HCT116 (cell line): ENCODE data around the gene POFUT1. TPM values are rescaled to one million over a fixed set of nuclear protein-coding genes. Genes with fewer than 3 reads are reported as not detected.

Experiments
- ATAC-seq: fragments of 200-7000 bp; cut with Tn5 transposase; 2 replicates; pipeline ENCODE4 v1.9.1; 2020; ENCODE audit warnings: mild to moderate bottlenecking, moderate library complexity
- BruUV-seq: library from RNA; stranded (reverse); fragments of 400-500 nt; replicated peaks from 2 replicates; lab custom pipeline; 2021; lab: Mats Ljungman, UMichigan
- CTCF ChIA-PET: fragments of 300-600 bp; sonication (Branson Sonifier 250); formaldehyde crosslinking; loops from one replicate; lab custom pipeline; 2021; ENCODE audit warnings: antibody characterized with exemption; lab: Charles Lee
- POLR2A ChIA-PET: fragments of 300-600, 350-600 bp; sonication (Branson Sonifier 250); formaldehyde crosslinking; loops from one replicate; lab custom pipeline; 2021; ENCODE audit warnings: antibody characterized with exemption; lab: Charles Lee
- RAD21 ChIA-PET, 2 experiments: fragments of 300-600 bp; sonication (Branson Sonifier 250); formaldehyde crosslinking; loops; one replicate each; lab custom pipeline; 2023; ENCODE audit warnings: low total read pairs in 2 of 2; ENCODE audit not compliant: uncharacterized antibody in 2 of 2, unreplicated experiment in 2 of 2, low non-redundant PET in 1 of 2; lab: Charles Lee
- DNase-seq: peaks from one replicate; pipeline ENCODE4 v3.0.0-alpha.2; 2010; ENCODE audit warnings: low read depth, low spot score
- H2AFZ ChIP-seq: fragments of 200-600 bp; shearing (Covaris generic), sonication (generic); 2 replicates; pipeline ENCODE4 v1.6.1; 2017; ENCODE audit warnings: low read depth, mixed run types, mixed read lengths, antibody characterized with exemption, low read length; ENCODE audit not compliant: poor library complexity, severe bottlenecking
- H3K27ac ChIP-seq: 2 replicates; pipeline ENCODE4 v1.5.1; 2012; ENCODE audit warnings: low read depth, low read length
- H3K27me3 ChIP-seq: fragments of 200-600 bp; sonication (generic); 2 replicates; pipeline ENCODE4 v1.6.1; 2016; ENCODE audit warnings: mixed run types, low read length, mixed read lengths; ENCODE audit not compliant: insufficient read depth
- H3K36me3 ChIP-seq, 2 experiments: fragments of 200-500 bp in 1 of 2; fragments of 200-600 bp in 1 of 2; sonication (Bioruptor generic) in 1 of 2; sonication (generic) in 1 of 2; 2 replicates each; pipeline versions ENCODE4 v1.5.1 to v1.6.1; 2014 to 2016; ENCODE audit warnings: low read length in 2 of 2, inconsistent platforms in 1 of 2, mixed read lengths in 1 of 2, mixed run types in 1 of 2; ENCODE audit not compliant: insufficient read depth in 2 of 2, control insufficient read depth in 1 of 2
- H3K4me1 ChIP-seq, 2 experiments: fragments of 200-600 bp in 1 of 2; sonication (generic) in 1 of 2; 2 replicates each; pipeline versions ENCODE4 v1.5.1 to v1.6.1; 2012 to 2017; ENCODE audit warnings: low read length in 2 of 2, inconsistent platforms in 1 of 2, mild to moderate bottlenecking in 1 of 2, mixed read lengths in 1 of 2, mixed run types in 1 of 2, moderate library complexity in 1 of 2; ENCODE audit not compliant: insufficient read depth in 2 of 2, control insufficient read depth in 1 of 2
- H3K4me2 ChIP-seq: fragments of 200-600 bp; sonication (generic); 2 replicates; pipeline ENCODE4 v1.6.1; 2017; ENCODE audit warnings: mixed run types, low read length, mixed read lengths
- H3K4me3 ChIP-seq, 2 experiments: fragments of 200-600 bp in 1 of 2; sonication (generic) in 1 of 2; replicated peaks in 1 of 2; 2 replicates each; pipeline ENCODE4 v1.5.1; 2011 to 2016; ENCODE audit warnings: low read length in 2 of 2, control low read depth in 1 of 2, low read depth in 1 of 2, mild to moderate bottlenecking in 1 of 2, mixed read lengths in 1 of 2, mixed run types in 1 of 2
- H3K79me2 ChIP-seq: fragments of 200-600 bp; sonication (generic); 2 replicates; pipeline ENCODE4 v1.6.1; 2017; ENCODE audit warnings: mild to moderate bottlenecking, mixed run types, low read length, moderate library complexity, mixed read lengths; ENCODE audit not compliant: insufficient read depth
- H3K9ac ChIP-seq: fragments of 200-600 bp; sonication (generic); 2 replicates; pipeline ENCODE4 v1.6.1; 2016; ENCODE audit warnings: low read length, mixed read lengths
- H3K9me2 ChIP-seq: fragments of 200-600 bp; sonication (generic), shearing (Covaris generic); 2 replicates; pipeline ENCODE4 v1.6.1; 2017; ENCODE audit warnings: mixed run types, mild to moderate bottlenecking, moderate library complexity; ENCODE audit not compliant: insufficient read depth
- H3K9me3 ChIP-seq, 2 experiments: fragments of 200-500 bp in 1 of 2; fragments of 200-600 bp in 1 of 2; sonication (Bioruptor generic) in 1 of 2; sonication (generic) in 1 of 2; 2 replicates each; pipeline ENCODE4 v1.6.1; 2014 to 2017; ENCODE audit warnings: low read length in 2 of 2, mixed read lengths in 2 of 2, inconsistent platforms in 1 of 2, low read depth in 1 of 2, mild to moderate bottlenecking in 1 of 2, mixed run types in 1 of 2, moderate library complexity in 1 of 2; ENCODE audit not compliant: control insufficient read depth in 1 of 2, insufficient read depth in 1 of 2
- H4K20me1 ChIP-seq: fragments of 200-600 bp; sonication (generic), shearing (Covaris generic); 2 replicates; pipeline ENCODE4 v1.6.1; 2017; ENCODE audit warnings: mixed run types, mild to moderate bottlenecking, moderate library complexity; ENCODE audit not compliant: insufficient read depth
- CEBPB ChIP-seq: IDR thresholded peaks from 2 replicates; pipeline ENCODE4 v1.6.1; 2012; ENCODE audit warnings: low read depth
- EGR1 ChIP-seq: IDR thresholded peaks from 2 replicates; pipeline ENCODE4 v1.6.1; 2012; ENCODE audit warnings: low read depth
- EZH2 ChIP-seq: fragments of 200-600 bp; sonication (generic); IDR thresholded peaks from 2 replicates; pipeline ENCODE4 v1.6.1; 2017; ENCODE audit warnings: antibody characterized with exemption, mixed run types
- EZH2phosphoT487 ChIP-seq: fragments of 200-600 bp; IDR thresholded peaks from 2 replicates; pipeline ENCODE4 v1.6.1; 2018; ENCODE audit warnings: antibody characterized with exemption, borderline replicate concordance
- FOSL1 ChIP-seq: IDR thresholded peaks from 2 replicates; pipeline ENCODE4 v1.6.1; 2012; ENCODE audit warnings: low read depth
- JUND ChIP-seq: IDR thresholded peaks from 2 replicates; pipeline ENCODE4 v1.6.1; 2012
- POLR2A ChIP-seq: IDR thresholded peaks from 2 replicates; pipeline ENCODE4 v1.7.0; 2011; ENCODE audit warnings: borderline replicate concordance; ENCODE audit not compliant: insufficient read depth, insufficient read length; ENCODE audit errors: extremely low read depth
- RAD21 ChIP-seq: IDR thresholded peaks from 2 replicates; pipeline ENCODE4 v1.6.1; 2012; ENCODE audit warnings: low read depth, mild to moderate bottlenecking
- SP1 ChIP-seq: IDR thresholded peaks from 2 replicates; pipeline ENCODE4 v1.6.1; 2012; ENCODE audit warnings: low read depth
- SRF ChIP-seq: IDR thresholded peaks from 2 replicates; pipeline ENCODE4 v1.6.1; 2012; ENCODE audit warnings: low read depth
- TCF7L2 ChIP-seq: IDR thresholded peaks from 2 replicates; pipeline ENCODE4 v1.7.0; 2011; ENCODE audit warnings: borderline replicate concordance, inconsistent platforms; ENCODE audit not compliant: insufficient read depth, insufficient read length; ENCODE audit errors: extremely low read depth
- intact Hi-C: fragments of 100-400 bp; cut with micrococcal nuclease; formaldehyde crosslinking; loops from 2 replicates; pipeline ENCODE4 v1.10.0; 2022
- total RNA-seq: library from RNA; stranded (reverse); gene quantifications from one replicate; pipeline ENCODE4 v1.2.1, GENCODE V29; 2021; ENCODE audit not compliant: unreplicated experiment
- TF ChIP-seq, protein P1 (sequence below): IDR thresholded peaks from 2 replicates; pipeline ENCODE4 v1.6.1; 2012; ENCODE audit warnings: low read depth
- TF ChIP-seq, protein P2 (sequence below): IDR thresholded peaks from 2 replicates; pipeline ENCODE4 v1.6.1; 2012

The POFUT1 gene
- total RNA-seq, 1 experiment from 2014 or later = 34.5 TPM

DNA sequence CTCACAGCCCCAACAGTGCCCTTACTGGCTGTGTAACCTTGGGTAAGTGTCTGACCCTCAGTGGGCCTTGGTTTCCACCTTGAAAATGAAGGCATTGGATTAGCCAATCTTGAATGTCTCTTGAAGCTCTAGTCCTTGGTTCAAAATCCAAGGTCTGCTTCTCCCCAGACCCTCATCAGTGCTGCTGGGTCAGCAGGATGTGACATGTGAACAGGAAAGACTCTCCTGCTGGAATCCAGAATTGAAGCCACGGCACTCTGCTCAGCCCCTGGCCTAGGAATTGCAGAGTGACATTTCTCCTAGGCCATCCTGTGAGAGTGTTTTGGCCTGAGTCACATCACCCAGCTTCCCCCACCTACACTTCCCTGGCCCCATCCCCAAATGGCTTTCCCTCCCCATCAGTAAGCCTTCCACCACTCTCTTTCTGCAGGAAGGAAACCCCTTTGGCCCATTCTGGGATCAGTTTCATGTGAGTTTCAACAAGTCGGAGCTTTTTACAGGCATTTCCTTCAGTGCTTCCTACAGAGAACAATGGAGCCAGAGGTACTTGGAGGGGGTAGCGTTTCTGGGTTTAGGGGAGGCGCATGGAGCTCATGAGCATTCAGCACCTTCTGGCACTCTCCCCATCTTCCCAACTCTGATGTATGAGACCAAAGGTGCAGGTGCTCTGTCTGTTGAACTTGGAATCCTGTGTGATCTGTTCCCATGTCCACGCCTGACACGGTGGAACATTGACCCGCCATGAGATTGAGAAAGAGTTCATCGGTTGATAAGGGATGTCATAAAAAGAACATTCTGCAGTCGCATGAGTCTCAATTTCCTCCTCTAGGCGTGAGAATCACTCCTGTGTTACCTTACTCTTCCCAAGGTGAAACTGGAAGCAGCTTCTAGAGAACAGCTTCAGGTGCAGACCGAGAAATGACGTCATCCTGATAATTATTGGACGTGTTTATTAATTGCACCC lies 8.8 kb downstream of the POFUT1 start:
- no peak for TF ChIP-seq RAD21
- no peak for TF ChIP-seq FOSL1
- TF ChIP-seq, all 23 proteins: peak for 0
- no peaks in the 10 kb centered on the region for H3K4me1 ChIP-seq
- POLR2A ChIA-PET = no interaction called here
- H2AFZ ChIP-seq = no peak overlapping the region
- no peak overlapping the region for H3K27ac ChIP-seq
- H3K4me3 ChIP-seq = no peak overlapping the region
- CTCF ChIA-PET = no interaction called here
- H3K9me3 ChIP-seq = no peaks in the 10 kb centered on the region
- intact Hi-C loops = loop anchor here (10.0 kb wide), 1 partner anchor 62 kb away; no protein-coding TSS in a partner anchor
- H3K36me3 ChIP-seq = peaks cover 20 to 32% of the 10 kb centered on the region in 2 experiments; a peak in 3 of 4 replicates
- ATAC-seq (no peak), DNase-seq (no peak)
- RAD21 ChIA-PET = no interaction called here
- no peak overlapping the region for H3K9ac ChIP-seq
- no peak overlapping the region for H3K4me2 ChIP-seq
- H3K27me3 ChIP-seq = no peaks in the 10 kb centered on the region
- no peaks in the 10 kb centered on the region for H3K9me2 ChIP-seq
- H4K20me1 ChIP-seq = no peaks in the 10 kb centered on the region
- no TSS peak for BruUV-seq
- peaks cover 5% of the 10 kb centered on the region; the same call in 1 of the 2 replicates for H3K79me2 ChIP-seq

DNA sequence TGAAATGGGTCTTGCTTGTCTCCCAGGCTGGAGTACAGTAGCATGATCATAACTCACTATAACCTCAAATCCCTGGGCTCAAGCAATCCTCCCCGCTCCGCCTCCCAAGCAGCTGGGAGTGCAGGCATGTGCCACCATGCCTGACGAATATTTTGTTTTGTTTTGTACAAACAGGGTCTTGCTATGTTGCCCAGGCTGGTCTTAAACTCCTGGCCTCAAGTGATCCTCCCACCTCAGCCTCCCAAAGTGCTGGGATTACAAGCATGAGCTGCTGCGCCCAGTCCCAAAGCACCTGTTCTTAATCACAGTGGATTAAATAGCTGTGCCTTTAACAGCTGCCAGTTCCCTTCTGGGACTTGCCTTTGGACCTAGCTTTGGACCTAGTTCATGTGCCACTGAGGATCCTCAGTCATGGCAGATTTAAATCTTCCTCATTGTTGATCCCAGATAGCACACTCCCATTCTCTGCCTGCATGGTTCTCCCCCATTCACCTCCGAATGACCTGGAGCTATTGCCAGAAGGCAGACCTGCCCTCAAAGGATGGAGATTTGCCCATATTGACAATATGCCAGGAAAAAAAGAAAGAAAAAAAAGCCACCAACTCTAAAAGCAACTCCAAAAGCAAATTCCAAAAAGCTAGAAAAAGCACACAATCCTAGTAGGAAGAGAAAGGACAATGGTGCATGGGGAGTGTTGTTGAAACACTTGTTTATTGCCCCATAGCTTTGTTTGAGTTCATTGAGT lies 10.6 kb downstream of the POFUT1 start:
- H3K9me2 ChIP-seq = no peaks in the 10 kb centered on the region
- peaks cover 27 to 39% of the 10 kb centered on the region in 2 experiments; a peak in 3 of 4 replicates for H3K36me3 ChIP-seq
- no peaks in the 10 kb centered on the region for H4K20me1 ChIP-seq
- ChIA-PET CTCF (no interaction called here), RAD21 (no interaction called here), POLR2A (no interaction called here)
- H3K27me3 ChIP-seq = no peaks in the 10 kb centered on the region
- intact Hi-C loops = loop anchor here (10.0 kb wide), 1 partner anchor 64 kb away; no protein-coding TSS in a partner anchor
- no peak overlapping the region for H3K27ac ChIP-seq
- ATAC-seq (no peak), DNase-seq (no peak)
- no peaks in the 10 kb centered on the region for H3K9me3 ChIP-seq
- BruUV-seq = no TSS peak
- H3K4me2 ChIP-seq = no peak overlapping the region
- H3K4me3 ChIP-seq = no peak overlapping the region
- H3K79me2 ChIP-seq = no peaks in the 10 kb centered on the region
- no peak overlapping the region for H2AFZ ChIP-seq
- H3K4me1 ChIP-seq = no peaks in the 10 kb centered on the region
- H3K9ac ChIP-seq = no peak overlapping the region
- TF ChIP-seq EZH2 (no peak), SP1 (no peak), POLR2A (no peak), EZH2phosphoT487 (no peak), TCF7L2 (no peak), SRF (no peak), JUND (no peak), CEBPB (no peak), EGR1 (no peak)
- TF ChIP-seq, protein P1, sequence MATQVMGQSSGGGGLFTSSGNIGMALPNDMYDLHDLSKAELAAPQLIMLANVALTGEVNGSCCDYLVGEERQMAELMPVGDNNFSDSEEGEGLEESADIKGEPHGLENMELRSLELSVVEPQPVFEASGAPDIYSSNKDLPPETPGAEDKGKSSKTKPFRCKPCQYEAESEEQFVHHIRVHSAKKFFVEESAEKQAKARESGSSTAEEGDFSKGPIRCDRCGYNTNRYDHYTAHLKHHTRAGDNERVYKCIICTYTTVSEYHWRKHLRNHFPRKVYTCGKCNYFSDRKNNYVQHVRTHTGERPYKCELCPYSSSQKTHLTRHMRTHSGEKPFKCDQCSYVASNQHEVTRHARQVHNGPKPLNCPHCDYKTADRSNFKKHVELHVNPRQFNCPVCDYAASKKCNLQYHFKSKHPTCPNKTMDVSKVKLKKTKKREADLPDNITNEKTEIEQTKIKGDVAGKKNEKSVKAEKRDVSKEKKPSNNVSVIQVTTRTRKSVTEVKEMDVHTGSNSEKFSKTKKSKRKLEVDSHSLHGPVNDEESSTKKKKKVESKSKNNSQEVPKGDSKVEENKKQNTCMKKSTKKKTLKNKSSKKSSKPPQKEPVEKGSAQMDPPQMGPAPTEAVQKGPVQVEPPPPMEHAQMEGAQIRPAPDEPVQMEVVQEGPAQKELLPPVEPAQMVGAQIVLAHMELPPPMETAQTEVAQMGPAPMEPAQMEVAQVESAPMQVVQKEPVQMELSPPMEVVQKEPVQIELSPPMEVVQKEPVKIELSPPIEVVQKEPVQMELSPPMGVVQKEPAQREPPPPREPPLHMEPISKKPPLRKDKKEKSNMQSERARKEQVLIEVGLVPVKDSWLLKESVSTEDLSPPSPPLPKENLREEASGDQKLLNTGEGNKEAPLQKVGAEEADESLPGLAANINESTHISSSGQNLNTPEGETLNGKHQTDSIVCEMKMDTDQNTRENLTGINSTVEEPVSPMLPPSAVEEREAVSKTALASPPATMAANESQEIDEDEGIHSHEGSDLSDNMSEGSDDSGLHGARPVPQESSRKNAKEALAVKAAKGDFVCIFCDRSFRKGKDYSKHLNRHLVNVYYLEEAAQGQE = no peak
- TF ChIP-seq, protein P2, sequence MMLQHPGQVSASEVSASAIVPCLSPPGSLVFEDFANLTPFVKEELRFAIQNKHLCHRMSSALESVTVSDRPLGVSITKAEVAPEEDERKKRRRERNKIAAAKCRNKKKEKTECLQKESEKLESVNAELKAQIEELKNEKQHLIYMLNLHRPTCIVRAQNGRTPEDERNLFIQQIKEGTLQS = no peak
